ENCODE results near the gene DAAM2. TPM values are rescaled to one million over a fixed set of nuclear protein-coding genes. Genes with fewer than 3 reads are reported as not detected.

The DAAM2 gene
- total RNA-seq, 2 donors from 2014 or later, result 4.7 to 41.3 TPM

GRCh38 chr6:39816747-39817146, 24.6 kb downstream of the DAAM2 start:
- TF ChIP-seq, protein P1, sequence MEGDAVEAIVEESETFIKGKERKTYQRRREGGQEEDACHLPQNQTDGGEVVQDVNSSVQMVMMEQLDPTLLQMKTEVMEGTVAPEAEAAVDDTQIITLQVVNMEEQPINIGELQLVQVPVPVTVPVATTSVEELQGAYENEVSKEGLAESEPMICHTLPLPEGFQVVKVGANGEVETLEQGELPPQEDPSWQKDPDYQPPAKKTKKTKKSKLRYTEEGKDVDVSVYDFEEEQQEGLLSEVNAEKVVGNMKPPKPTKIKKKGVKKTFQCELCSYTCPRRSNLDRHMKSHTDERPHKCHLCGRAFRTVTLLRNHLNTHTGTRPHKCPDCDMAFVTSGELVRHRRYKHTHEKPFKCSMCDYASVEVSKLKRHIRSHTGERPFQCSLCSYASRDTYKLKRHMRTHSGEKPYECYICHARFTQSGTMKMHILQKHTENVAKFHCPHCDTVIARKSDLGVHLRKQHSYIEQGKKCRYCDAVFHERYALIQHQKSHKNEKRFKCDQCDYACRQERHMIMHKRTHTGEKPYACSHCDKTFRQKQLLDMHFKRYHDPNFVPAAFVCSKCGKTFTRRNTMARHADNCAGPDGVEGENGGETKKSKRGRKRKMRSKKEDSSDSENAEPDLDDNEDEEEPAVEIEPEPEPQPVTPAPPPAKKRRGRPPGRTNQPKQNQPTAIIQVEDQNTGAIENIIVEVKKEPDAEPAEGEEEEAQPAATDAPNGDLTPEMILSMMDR (IDR thresholded peaks at IDR 0.05), result no peak
- TF ChIP-seq POLR2AphosphoS5 (IDR thresholded peaks at IDR 0.05), result no peak
- no peak for TF ChIP-seq POLR2A (IDR thresholded peaks at IDR 0.05)
- intact Hi-C loops (cut with DNase I), result no loop called here
- Histone ChIP-seq H3K36me3 (no peaks in the 10 kb centered on the region), H3K9me3 (no peaks in the 10 kb centered on the region), H3K4me1 (replicated peaks) (no peaks in the 10 kb centered on the region), H3K27me3 (replicated peaks; ENCODE audit: insufficient read depth) (no peaks in the 10 kb centered on the region), H3K4me3 (no peak overlapping the region), H3K27ac (no peak overlapping the region)
- 68% methylated on average over 7 of the region's 7 CpGs for WGBS
- no peak for DNase-seq (ENCODE audit: low spot score)

- intact Hi-C loops (cut with DNase I), result no loop called here
- TF ChIP-seq, protein P1 (IDR thresholded peaks at IDR 0.05), result no peak
- TF ChIP-seq POLR2A (IDR thresholded peaks at IDR 0.05), result no peak
- H3K4me1 ChIP-seq (replicated peaks), result no peaks in the 10 kb centered on the region
- peak overlapping the region in 1 of 2 donors; percentile 10 for H3K27ac ChIP-seq
- 84% methylated on average over 2 of the region's 2 CpGs for WGBS
- H3K36me3 ChIP-seq, result no peaks in the 10 kb centered on the region
- no peak for DNase-seq (ENCODE audit: low spot score)
- H3K4me3 ChIP-seq, result no peak overlapping the region
- H3K27me3 ChIP-seq (replicated peaks; ENCODE audit: insufficient read depth), result no peaks in the 10 kb centered on the region
- no peaks in the 10 kb centered on the region for H3K9me3 ChIP-seq
Observed at GRCh38 chr6:39818695-39819094, 26.5 kb downstream of the DAAM2 start.

- 86% methylated on average over 1 of the region's 1 CpG for WGBS
- TF ChIP-seq, protein P1 (IDR thresholded peaks at IDR 0.05), result no peak
- TF ChIP-seq POLR2AphosphoS5 (IDR thresholded peaks at IDR 0.05), result no peak
- TF ChIP-seq POLR2A (IDR thresholded peaks at IDR 0.05), result no peak
- intact Hi-C loops (cut with DNase I), result no loop called here
- Histone ChIP-seq H3K4me1 (replicated peaks) (no peaks in the 10 kb centered on the region), H3K4me3 (no peak overlapping the region), H3K36me3 (no peaks in the 10 kb centered on the region), H3K27ac (peak overlapping the region in 1 of 2 donors; percentile 10), H3K27me3 (replicated peaks; ENCODE audit: insufficient read depth) (no peaks in the 10 kb centered on the region), H3K9me3 (no peaks in the 10 kb centered on the region)
- no peak for DNase-seq (ENCODE audit: low spot score)
Observed at GRCh38 chr6:39819228-39819627, 27.1 kb downstream of the DAAM2 start.

GRCh38 chr6:39819676-39820075, 27.5 kb downstream of the DAAM2 start:
- H3K4me3 ChIP-seq, result no peak overlapping the region
- TF ChIP-seq, protein P1 (IDR thresholded peaks at IDR 0.05), result no peak
- TF ChIP-seq POLR2A (IDR thresholded peaks at IDR 0.05), result no peak
- TF ChIP-seq POLR2AphosphoS5 (IDR thresholded peaks at IDR 0.05), result no peak
- WGBS, result 66% methylated on average over 8 of the region's 8 CpGs
- intact Hi-C loops (cut with DNase I), result no loop called here
- no peaks in the 10 kb centered on the region for H3K4me1 ChIP-seq (replicated peaks)
- H3K27me3 ChIP-seq (replicated peaks; ENCODE audit: insufficient read depth), result no peaks in the 10 kb centered on the region
- no peak overlapping the region for H3K27ac ChIP-seq
- no peaks in the 10 kb centered on the region for H3K9me3 ChIP-seq
- no peaks in the 10 kb centered on the region for H3K36me3 ChIP-seq
- no peak for DNase-seq (ENCODE audit: low spot score)

- DNase-seq (ENCODE audit: low spot score), result no peak
- Histone ChIP-seq H3K27me3 (replicated peaks; ENCODE audit: insufficient read depth) (no peaks in the 10 kb centered on the region), H3K9me3 (no peaks in the 10 kb centered on the region), H3K4me1 (replicated peaks) (no peaks in the 10 kb centered on the region), H3K4me3 (no peak overlapping the region), H3K27ac (peak overlapping the region; percentile 57 to 64), H3K36me3 (no peaks in the 10 kb centered on the region)
- TF ChIP-seq POLR2A (IDR thresholded peaks at IDR 0.05) (no peak), POLR2AphosphoS5 (IDR thresholded peaks at IDR 0.05) (no peak)
- TF ChIP-seq, protein P1 (IDR thresholded peaks at IDR 0.05), result no peak
- intact Hi-C loops (cut with DNase I), result no loop called here
Observed at GRCh38 chr6:39820553-39820952, 28.4 kb downstream of the DAAM2 start.

All from prostate gland (tissue), 2 donors.